ENCODE measurements around the gene ABR. TPM values are rescaled to one million over a fixed set of nuclear protein-coding genes. Genes with fewer than 3 reads are reported as not detected.
"Not testable (repeated sequence)": the region's sequence is repeated elsewhere in the genome, so short reads cannot be mapped to it uniquely, and the experiment has no call there.

ABR gene
- total and polyA plus RNA-seq, 7 donors = 30.4 to 146 (median 79.3) TPM

GRCh38 chr17:1153795-1154546, 25.8 kb downstream of the ABR start:
- Histone ChIP-seq H3K4me1 (no peaks in the 10 kb centered on the region), H3K9me3 (no peaks in the 10 kb centered on the region), H3K27ac (no peak overlapping the region), H3K4me3 (no peak overlapping the region), H3K36me3 (peaks cover 0 to 10% (median 0%) of the 10 kb centered on the region in 4 donors), H3K27me3 (no peaks in the 10 kb centered on the region)
- 81 to 85% methylated on average over 30 of the region's 30 CpGs for WGBS, 2 donors
- TF ChIP-seq POLR2AphosphoS5 (IDR thresholded peaks at IDR 0.05) (no peak), POLR2A (IDR thresholded peaks at IDR 0.05) (no peak), EP300 (IDR thresholded peaks at IDR 0.05) (no peak), CTCF (IDR thresholded peaks at IDR 0.05) (no peak)
- intact Hi-C loops (cut with DNase I) = no loop called here
- peak; percentile 83 for DNase-seq

- H3K27ac ChIP-seq; DNase-seq; H3K4me3 ChIP-seq; H3K36me3 ChIP-seq; intact Hi-C loops (cut with DNase I); H3K27me3 ChIP-seq; H3K9me3 ChIP-seq; H3K4me1 ChIP-seq: not testable (repeated sequence)
- 81 to 90% methylated on average over 8 of the region's 8 CpGs for WGBS, 2 donors
These were observed 27.2 kb downstream of the ABR start for GRCh38 chr17:1152582-1152981.

- 67 to 77% methylated on average over 12 of the region's 12 CpGs for WGBS, 2 donors
- DNase-seq = no peak
- H3K4me3 ChIP-seq = no peak overlapping the region
- H3K27ac ChIP-seq = no peak overlapping the region
- intact Hi-C loops (cut with DNase I) = no loop called here
- peaks cover 0 to 10% (median 0%) of the 10 kb centered on the region in 4 donors for H3K36me3 ChIP-seq
- H3K9me3 ChIP-seq = no peaks in the 10 kb centered on the region
- no peaks in the 10 kb centered on the region for H3K4me1 ChIP-seq
- H3K27me3 ChIP-seq = no peaks in the 10 kb centered on the region
- no peak for TF ChIP-seq POLR2AphosphoS5 (IDR thresholded peaks at IDR 0.05)
- TF ChIP-seq EP300 (IDR thresholded peaks at IDR 0.05) = no peak
- TF ChIP-seq CTCF (IDR thresholded peaks at IDR 0.05) = no peak
- no peak for TF ChIP-seq POLR2A (IDR thresholded peaks at IDR 0.05)
These were observed 28.7 kb downstream of the ABR start for GRCh38 chr17:1150863-1151600.

- no peak overlapping the region for H3K27ac ChIP-seq
- intact Hi-C loops (cut with DNase I) = no loop called here
- 83 to 93% methylated on average over 13 of the region's 13 CpGs for WGBS, 2 donors
These were observed 29.9 kb downstream of the ABR start for GRCh38 chr17:1149869-1150268.

More at GRCh38 chr17:1149869-1150268, 29.9 kb downstream of the ABR start:
- no peak for DNase-seq
- Histone ChIP-seq H3K4me1 (no peaks in the 10 kb centered on the region), H3K36me3 (peaks cover 0 to 10% (median 0%) of the 10 kb centered on the region in 4 donors), H3K9me3 (no peaks in the 10 kb centered on the region), H3K4me3 (no peak overlapping the region), H3K27me3 (no peaks in the 10 kb centered on the region)
- TF ChIP-seq POLR2AphosphoS5 (IDR thresholded peaks at IDR 0.05) (no peak), CTCF (IDR thresholded peaks at IDR 0.05) (no peak), EP300 (IDR thresholded peaks at IDR 0.05) (no peak), POLR2A (IDR thresholded peaks at IDR 0.05) (no peak)
